NCI-H1694 (cell line): ENCODE data around the gene MED26.
A peak's percentile ranks its signal among the peaks of the same experiment; 100 is the strongest.

ENCODE experiments used
- DNase-seq: peaks from one replicate; lab custom pipeline; 2025; lab: John Stamatoyannopoulos, UW

MED26 gene

DNA sequence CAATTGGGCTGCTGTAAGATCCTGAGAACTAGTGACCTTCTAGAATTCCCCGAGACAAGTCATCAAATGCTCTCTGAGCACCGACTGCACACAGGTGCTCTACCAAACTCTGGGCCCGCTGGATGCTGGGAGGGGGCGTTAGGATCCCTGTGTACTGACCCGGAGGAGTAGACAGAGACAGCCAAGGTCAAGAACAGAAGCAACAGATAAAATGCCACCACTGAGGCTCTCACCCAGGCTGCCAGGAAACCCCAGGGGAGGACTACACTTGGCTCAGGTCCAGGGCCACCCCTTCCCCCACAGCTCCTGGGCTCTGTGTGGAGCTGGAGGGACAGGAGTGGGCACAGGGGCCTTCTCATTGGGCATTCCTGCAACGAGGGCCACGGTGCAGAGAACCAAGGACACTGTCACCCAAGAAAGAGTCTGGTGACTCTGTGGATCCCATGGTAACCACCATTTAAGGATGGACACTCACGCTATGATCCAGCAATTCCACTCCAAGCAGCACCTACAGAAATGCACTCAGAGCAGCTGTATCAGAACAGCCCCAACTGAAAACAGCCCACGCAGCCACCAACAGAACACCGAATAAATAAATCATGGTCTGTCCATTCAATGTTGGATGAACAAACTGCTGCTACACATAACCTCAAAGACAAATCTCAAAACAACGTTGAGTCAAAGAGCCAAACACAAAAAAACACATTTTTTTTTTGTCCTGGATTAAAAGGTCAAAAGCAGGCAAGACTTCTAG lies 39.0 kb downstream of the MED26 start:
- DNase-seq: no peak

DNA sequence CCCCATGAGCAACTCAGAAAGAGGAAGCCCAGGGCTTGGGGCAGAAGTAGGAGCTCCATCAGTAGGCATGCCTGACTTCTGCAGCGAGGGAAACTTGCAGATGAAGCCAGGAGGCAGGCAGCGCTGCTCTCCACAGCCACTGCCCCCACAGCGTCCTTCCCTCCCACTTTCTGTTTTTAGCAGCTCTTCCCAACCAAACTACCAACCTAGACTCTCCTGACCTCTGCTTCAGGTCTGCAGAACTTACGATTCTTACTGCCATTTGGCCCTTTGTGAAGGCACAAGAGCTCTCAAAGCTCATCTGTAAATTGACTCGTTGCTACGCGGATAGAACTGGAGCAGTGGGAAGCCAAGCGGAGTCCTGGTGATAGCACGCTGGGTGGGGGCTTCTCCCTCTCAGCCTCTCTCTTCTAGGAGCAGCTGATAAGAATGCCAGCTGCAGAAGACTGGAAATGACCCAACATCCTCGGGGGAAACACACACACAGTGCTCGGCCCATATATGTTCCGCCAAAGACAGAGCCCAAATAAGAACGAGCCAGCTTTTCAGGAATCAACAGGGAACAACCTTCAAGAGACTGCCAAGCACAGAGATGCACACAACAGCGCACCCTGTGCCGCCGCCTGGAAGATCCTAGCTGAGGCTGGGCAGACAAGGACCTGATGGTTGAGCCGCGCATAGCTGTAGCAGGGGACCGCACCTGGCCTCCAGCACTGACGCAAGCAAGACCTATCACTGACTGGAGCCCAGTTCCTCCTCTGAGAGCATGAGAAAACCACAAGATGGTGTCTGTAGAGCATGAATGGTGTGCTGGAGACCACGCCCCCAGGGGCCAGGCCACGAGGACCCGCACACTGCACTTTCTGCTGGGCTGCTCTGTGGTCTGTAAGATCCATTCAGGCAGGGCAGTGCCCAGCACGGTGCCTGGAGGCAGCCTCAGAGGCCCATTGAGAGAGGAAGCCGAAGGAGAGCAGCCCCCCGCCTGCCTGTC lies 39.9 kb downstream of the MED26 start:
- no peak for DNase-seq

DNA sequence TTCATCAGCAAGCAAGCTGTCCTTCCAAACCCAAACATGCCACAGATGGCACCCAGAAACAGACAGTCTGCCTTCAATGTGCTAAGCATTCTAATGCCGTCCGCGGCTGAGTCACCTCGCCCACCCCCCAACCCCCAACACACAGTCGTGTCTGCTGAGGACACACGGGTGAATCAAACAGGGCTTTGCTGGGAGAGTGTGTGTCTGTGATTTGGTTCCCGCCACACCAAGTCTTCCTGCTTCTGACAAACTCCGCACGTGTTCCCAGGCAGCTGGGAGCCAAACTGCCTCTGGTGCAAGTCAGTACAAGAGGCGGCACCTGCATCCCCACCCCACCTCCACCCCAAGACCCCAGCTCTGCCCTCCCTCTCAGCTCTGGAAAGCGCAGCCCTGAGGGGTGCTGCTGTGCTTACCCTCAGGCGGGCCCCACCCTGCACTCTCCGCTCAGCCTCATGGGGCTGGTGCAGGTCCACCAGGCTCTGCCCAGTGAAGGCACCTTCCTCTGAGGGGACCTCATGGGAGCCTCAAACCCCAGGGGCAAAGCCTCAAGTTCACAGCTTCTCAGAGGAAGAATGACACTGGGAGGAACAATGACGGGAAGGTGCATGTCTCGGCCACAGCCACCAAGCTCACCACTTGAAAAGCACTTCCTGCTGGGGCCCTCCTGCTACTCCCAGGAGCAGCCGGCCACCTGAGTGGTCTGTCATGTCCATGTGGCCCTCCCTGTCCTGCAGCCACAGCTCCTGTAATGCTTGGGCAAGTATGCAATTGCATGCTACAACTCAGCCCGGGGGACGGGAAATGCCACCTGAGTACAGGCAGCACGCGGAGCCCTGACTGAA lies 40.8 kb downstream of the MED26 start:
- no peak for DNase-seq

DNA sequence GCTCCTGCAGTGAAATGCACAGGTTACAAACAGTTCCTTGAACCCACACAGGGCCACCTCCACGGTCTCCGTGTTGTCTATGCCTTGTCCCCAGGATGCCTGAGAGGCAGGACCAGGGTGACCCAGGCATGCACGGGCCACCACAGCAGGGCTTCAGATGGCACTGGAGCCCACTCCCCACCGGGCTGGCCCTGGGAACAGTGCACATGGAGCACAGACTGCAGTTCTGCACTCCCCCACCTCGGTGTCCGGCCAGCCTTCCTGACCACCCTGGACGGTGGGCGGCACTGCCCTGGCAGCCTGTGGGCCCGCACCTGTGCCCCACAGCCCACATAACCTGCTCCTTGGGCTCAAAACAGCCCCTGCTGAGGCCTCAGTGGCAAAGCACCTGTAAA lies 41.5 kb downstream of the MED26 start:
- no peak for DNase-seq

DNA sequence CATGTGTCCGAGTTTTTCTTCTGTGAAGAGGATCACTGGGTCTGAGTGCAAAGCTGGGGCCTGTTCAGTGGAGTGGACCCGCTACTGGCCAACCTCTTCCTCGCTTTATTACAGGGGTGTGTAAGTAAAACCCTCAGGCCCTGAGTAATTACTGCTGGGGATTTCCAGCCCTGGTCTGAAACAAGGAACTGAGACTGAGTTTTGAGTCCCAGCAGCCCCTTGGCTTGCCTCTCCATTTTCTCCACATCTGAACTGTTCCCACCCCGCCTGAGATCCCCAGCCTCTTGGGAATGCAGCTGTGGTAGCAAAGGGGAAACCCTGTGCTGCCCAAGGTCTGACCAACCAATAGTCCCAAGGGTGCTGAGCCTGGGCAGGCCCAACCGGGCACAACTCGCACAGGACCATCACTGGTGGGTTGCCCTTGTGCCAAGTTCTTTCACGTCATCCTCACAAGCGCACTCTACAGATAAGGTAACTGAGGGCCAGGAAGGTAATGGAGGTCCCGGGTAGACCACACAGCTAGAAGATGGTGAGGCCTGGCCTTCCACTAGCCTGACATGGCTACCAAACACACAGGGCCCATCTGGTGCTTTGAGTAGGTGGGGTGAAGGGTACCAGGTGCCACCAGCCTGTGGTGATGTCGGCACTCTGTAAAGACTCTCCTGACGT lies 42.1 kb downstream of the MED26 start:
- no peak for DNase-seq

DNA sequence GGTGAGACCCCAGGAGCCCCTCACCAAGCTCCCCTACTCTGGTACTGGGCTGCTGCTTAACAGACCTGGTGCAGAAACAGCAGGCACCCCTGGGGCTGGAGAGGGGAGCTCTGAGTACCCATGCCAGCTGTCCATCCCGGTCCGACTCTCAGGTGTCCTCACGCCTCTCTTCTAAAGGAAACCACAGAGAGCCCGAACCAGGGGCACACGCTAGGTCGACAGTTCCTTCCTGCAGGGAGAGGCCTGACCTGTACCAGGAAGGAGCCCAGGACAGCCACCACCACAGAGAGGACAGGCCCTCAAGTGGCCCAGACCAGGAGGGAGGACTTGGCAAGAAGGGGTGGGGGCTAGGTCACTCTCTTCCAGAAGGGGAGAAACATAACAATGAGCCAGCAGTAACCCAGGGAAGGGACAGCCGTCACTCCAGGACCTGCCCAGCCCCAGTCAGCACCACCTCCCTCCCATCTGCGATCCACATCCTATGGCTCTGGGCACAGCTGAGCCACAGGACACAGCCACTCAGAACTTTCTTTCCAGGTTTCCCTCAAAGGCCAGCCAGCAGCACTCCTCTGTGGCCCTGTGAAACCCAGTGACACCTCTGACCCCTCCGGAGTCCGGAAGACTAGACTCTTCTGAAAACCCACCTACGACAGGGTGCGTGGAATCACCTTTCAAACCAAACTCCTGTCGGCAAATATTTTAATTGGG lies 42.8 kb downstream of the MED26 start:
- DNase-seq: no peak

DNA sequence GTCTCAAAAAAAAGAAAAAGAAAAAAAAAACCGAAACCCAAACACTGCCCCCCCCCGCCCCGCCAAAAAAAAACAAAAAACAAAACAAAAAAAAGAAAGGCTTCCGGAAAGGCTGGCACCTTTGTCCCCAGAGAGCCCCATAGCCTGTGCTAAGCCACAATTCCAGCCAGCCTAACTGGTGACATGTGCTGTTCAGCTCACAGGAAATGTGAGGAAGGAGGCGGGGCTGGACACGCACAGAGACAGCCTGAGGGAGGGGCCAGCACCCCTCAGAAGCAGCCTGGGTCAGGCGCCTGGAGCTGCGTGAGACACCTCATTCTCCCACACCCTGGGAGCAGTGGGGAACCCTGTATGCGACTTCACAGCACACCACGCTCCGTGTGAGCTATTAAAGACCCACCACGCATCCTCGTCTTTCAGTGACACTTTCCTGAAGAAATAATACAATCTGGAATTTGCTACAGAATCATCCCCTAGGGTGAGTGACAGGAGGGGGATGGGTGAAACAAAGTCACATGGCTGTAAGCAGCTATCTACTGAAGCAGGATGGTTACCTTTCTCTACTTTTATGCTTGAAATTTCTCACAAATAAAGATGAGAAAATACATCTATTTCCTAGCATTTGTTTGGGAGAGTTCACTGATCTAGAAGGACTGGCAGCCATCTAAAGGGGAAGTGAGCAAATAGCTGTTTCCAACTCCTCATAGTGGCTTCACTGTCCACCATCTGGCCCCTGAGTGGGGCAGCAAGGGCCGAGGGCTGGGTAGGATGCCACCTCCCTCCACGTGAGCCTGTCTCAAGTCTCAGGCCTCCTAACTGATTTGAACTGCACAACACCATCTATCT lies 43.5 kb downstream of the MED26 start:
- DNase-seq: peak; percentile 42

DNA sequence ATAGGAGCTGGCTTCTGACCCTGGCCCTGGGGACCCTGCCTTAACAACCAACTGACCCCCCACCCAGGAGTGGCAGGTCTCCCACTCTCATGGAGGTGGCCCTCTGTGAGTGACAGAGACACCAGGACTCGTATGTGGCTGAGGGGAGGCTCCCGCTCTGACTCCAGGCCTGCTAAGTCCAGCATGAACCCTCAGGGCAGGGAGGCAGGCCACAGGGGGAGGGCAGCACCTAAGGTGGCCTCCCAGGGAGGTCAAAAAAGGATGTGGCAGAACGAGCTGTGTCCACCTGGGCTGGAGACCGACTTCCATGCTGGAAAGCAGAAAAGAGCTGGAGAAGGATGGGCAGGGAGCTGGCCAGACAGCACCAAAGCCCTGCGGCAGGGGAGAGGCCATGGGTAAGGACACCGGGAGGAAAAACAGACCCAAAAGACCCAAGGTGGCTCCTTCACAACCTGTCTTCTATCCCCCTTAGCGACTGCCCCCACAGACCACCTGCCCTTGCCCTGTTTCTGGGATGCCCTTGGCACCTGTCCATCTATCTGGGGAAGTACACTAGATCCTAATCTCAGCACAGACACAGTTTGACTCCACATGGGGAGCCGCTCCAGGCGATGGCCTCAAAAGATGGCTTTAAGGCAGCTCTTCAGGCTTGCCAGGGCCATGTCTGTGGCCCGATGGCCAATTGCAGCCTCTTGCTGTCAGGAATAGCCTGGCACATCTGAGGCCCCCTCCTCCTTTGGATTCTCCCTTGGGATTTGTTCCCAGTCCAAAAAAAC lies 45.3 kb downstream of the MED26 start:
- no peak for DNase-seq

DNA sequence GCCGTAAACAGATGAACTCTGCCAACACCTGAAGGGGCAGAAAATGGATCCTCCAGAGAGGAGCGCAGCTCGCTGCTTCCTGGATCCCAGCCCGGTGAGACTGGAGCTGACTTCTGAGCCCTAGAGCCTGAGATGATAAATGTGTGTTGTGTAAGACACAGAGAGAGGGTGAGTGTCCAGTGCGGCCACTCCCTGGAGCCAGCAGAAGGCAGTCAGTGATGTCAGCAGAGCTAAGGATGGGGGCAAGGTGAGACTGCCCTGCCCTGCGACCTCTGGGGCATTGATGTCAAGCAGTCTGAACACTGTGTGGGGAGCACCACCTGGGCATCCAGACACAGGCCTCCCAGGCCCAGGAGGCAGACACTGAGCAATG lies 46.0 kb downstream of the MED26 start:
- no peak for DNase-seq

DNA sequence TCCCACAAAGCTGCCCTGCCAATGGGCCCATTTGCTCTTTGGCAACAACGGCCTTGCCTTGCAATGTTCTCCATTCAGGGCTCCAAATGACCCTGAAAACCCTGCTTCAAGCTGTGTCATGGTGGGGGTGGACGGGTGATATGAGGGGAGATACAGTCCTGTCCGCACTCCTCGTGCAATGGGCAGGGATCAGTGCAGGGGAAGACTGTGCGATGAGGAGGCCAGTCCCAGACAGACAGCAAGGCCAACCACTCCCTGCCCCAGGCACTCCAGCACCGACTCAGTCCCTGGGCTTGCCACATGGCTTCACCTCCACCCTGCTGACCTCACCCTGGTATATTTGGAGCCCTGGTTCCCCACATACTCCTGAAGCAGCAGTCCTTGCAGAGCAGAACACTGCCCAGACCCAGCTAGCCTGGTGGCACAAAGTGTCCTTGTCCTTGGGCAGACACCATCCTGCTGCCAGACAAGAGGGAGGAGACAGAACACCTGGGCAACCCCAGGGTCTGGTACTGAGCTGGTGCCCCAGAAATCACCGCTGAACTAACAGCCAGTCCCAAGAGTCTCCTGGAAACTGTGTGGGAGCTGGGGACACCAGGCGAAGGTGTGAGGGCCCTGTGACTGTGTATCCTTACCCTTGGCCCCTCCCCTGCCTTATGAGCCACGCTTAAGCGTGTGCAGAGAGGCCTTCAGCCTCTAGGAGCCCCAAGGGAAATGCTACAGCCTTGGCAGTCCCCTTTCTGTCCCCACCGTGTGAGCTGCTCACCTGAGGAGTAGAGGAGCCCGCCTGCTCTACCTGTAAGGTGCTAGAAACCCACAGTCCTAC lies 46.6 kb downstream of the MED26 start:
- no peak for DNase-seq

DNA sequence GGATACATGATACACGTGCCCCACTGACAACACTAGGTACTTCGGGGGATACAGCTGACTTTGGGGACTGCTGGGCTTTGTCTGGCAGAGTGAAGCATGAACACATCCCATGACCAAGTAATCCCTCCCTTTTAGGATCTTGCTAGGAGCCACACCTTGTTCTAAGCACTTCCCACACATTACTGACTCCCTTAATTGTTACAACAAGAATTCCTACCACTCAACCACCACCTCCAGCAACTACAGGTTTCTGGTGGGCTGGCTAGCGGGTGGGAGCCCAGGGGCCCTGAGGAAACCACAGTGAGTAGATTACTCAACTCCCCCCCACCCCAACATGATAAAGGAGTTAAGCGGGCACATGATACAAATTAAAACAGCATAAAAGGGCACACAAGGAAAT lies 48.6 kb downstream of the MED26 start:
- DNase-seq: no peak

DNA sequence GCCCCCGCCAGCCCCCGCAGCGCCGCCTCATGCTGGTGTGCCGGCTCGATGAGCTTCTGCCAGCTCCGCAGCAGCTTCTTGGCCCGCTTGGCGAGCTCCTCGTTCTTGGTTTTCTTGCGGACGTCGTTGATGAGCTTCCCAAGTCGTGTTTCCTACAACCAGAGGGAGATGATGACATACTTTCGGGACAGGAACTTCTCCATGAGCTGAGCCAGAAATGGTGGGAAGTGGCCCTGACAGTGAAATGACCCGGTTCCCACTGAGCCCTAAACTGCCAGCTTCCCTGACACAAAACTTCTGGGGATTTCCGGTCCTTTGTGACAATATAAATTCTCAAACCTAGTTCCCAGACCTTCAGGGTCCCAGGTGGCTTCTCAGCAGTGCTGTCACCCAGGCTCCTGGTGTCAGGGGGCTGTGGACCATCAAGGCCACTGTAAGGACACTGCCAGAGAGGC lies 50.4 kb downstream of the MED26 start:
- no peak for DNase-seq

DNA sequence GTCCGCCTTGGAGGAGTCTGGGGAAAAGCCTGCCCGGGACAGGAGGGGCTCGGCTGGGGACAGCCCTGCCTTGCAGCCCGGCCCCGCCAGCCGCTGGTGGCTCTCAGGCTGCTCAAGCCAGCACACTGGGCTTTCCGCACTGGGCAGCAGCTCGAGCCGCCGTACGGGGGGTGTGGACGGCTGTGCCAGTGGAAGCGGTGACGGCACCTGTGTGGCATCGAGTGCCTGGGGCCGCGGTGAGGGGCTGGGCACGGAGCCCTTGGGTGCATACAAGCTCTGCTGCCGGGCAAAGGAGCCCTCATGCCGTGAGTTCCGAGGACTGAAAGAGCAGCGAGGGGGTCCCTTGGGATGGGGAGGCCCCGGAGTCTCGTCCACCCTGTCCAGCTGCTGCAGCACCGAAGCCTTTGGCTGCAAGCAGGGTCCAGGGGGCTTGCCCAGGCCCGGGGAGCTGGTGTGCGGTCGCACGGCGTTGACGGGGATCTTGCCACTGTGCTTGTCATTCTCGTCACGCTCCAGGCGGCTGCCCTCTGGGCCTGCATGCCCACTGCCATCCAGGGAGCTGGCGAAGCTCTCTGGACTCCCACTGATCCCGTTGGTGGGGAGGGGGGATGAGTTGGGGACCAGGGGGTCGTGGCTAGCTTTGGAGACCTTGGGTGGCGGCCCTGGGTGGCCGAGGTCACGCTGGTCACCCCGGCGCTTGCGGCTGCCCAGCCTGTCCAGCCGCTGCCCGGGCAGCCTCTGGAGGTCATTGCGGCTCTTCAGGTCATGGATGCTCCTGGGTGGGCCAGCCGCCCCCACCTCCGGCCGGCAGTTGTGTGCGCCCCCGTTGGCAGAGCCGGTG lies 51.1 kb downstream of the MED26 start:
- DNase-seq: no peak

DNA sequence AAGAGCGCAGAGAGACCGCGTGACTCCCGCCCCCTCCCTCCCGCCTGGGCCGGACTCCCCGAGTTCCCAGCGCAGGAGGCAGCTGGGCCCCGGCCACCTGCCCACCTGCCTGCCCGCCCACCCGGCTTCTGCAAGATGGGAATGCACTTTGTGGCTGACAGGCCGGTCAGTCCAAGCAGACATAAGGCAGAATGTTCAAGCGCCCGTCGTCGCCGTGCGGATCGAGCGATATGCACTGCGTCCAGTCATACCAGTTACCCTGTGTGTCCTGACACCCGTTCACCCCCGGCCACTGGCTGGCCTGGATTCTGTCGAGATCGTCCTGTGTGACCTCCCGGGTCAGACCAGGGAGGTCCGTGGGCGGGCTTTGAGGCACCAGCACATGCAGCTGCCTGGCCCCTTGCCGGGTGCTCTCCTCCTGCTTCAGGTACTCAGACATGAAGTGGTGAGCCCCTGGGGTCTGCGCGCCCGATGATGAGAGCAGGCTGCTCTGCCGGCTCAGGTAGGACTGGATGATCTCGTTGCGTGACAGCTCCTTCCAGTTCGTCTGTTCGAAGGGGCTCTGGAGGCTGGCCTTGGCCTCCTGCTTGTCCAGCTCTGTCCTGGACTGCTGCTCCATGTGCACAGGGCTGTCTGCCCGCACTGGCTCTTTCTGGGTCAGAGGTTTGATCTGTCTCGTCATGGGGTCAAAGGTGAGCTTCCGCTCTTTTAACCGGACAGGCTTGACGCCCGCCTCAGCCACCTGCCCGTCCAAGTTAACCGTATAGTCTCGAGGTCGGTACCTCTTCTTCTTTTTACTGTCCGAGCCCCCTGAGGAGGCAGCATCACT lies 51.9 kb downstream of the MED26 start:
- DNase-seq: no peak

DNA sequence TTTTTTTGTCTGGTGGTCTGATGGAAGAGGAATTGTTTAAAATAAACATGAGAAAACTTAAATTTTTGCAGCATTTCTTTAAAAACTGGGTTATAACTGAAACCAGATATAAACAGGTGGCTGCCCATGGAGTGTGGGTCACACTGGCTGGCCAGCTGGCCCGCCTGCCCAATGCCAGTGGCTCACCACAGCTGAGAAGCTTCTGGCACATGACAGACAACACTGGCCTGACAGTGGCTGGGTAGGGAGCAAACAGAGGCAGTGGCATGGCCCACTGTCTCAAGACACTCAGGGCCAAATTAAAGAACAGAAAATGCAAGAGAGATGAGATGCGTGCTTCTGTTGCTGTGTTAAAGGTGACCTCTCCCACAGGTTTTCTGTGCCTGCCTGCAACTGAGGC lies 52.7 kb downstream of the MED26 start:
- no peak for DNase-seq

DNA sequence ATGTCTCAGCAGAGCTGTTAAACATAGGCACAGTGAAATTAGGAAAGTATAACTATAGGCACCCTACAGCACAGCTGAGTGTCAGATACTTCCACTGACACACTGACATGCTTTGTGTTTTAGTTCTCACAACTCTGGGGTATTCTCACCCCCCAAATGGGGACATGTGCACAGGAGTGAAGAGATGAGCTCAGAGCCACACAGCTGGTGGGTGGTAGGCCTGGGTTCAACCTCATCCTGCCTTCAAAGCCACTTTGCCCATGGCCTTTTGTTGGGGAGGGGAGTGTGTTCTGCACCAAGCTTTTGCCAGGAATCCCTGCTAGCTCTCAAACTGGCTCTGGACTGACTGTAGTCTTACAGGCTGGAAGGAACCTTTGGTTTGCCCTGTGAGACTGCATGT lies 54.1 kb downstream of the MED26 start:
- DNase-seq: no peak

DNA sequence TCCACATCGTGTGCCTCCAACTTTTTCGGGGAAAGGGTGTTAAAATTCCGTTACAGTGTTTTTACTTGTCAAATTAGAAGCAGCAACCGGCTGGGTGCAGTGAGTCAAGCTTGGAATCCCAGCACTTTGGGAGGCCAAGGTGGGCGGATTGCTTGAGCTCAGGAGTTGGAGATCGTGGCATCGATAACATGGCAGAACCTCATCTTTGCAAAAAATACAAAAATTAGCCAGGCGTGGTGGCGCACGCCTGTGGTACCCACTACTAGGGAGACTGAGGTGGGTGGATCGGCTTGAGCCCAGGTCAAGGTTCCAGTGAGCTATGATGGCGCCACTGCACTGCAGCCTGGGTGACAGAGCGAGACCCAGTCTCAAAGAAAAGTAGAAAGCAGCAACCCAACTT lies 54.7 kb downstream of the MED26 start:
- DNase-seq: no peak
